HG03571 (cell line): ENCODE data around the gene KRTAP5-4.
"Not testable (repeated sequence)": the region's sequence is repeated elsewhere in the genome, so short reads cannot be mapped to it uniquely, and the experiment has no call there.

ENCODE experiments used
- ATAC-seq: cut with Tn5 transposase; IDR thresholded peaks from one replicate; pipeline ENCODE4 v1.9.1; 2021; ENCODE audit not compliant: unreplicated experiment

Gene KRTAP5-4

GRCh38 chr11:1604181-1604580, 17.8 kb downstream of the KRTAP5-4 start:
- no peak for ATAC-seq

GRCh38 chr11:1603629-1604028, 18.3 kb downstream of the KRTAP5-4 start:
- ATAC-seq, result no peak

GRCh38 chr11:1601663-1602062, 20.3 kb downstream of the KRTAP5-4 start:
- ATAC-seq, result not testable (repeated sequence)

- ATAC-seq, result no peak
These were observed 21.3 kb downstream of the KRTAP5-4 start for GRCh38 chr11:1600626-1601025.

GRCh38 chr11:1598816-1599215, 23.1 kb downstream of the KRTAP5-4 start:
- no peak for ATAC-seq

GRCh38 chr11:1598406-1598805, 23.5 kb downstream of the KRTAP5-4 start:
- ATAC-seq, result not testable (repeated sequence)

- ATAC-seq, result no peak
These were observed 24.0 kb downstream of the KRTAP5-4 start, which contains the start of gene KRTAP5-2 for GRCh38 chr11:1597994-1598380. TSS of gene KRTAP5-2 (minus strand) at chr11:1598294. CDS start at chr11:1598250, 44 bp downstream.

- no peak for ATAC-seq
These were observed 24.5 kb downstream of the KRTAP5-4 start for GRCh38 chr11:1597331-1597993.

GRCh38 chr11:1596576-1597121, 25.3 kb downstream of the KRTAP5-4 start:
- not testable (repeated sequence) for ATAC-seq

- ATAC-seq, result not testable (repeated sequence)
These were observed 25.9 kb downstream of the KRTAP5-4 start for GRCh38 chr11:1595994-1596575.

GRCh38 chr11:1592628-1593027, 29.3 kb downstream of the KRTAP5-4 start:
- no peak for ATAC-seq

GRCh38 chr11:1589996-1590395, 31.9 kb downstream of the KRTAP5-4 start:
- ATAC-seq, result no peak

- not testable (repeated sequence) for ATAC-seq
These were observed 32.6 kb downstream of the KRTAP5-4 start for GRCh38 chr11:1589191-1589963.

GRCh38 chr11:1586699-1587098, 35.2 kb downstream of the KRTAP5-4 start:
- ATAC-seq, result no peak

- not testable (repeated sequence) for ATAC-seq
These were observed 37.1 kb downstream of the KRTAP5-4 start, which contains the start of gene KRTAP5-1 for GRCh38 chr11:1584661-1585370. TSS of gene KRTAP5-1 (minus strand) at chr11:1585283. CDS start at chr11:1585249, 34 bp downstream.

- ATAC-seq, result not testable (repeated sequence)
These were observed 39.0 kb downstream of the KRTAP5-4 start for GRCh38 chr11:1582909-1583308.

GRCh38 chr11:1581976-1582375, 40.0 kb downstream of the KRTAP5-4 start:
- no peak for ATAC-seq

- ATAC-seq, result no peak
These were observed 45.1 kb downstream of the KRTAP5-4 start for GRCh38 chr11:1576825-1577224.

- not testable (repeated sequence) for ATAC-seq
These were observed 46.2 kb downstream of the KRTAP5-4 start for GRCh38 chr11:1575756-1576155.

- ATAC-seq, result no peak
These were observed 47.0 kb downstream of the KRTAP5-4 start for GRCh38 chr11:1574933-1575242.
